GM21825 (cell line): ENCODE results near the gene VWA7.
"Not testable (repeated sequence)": the region's sequence is repeated elsewhere in the genome, so short reads cannot be mapped to it uniquely, and the experiment has no call there.

Experiments
- ATAC-seq: cut with Tn5 transposase; IDR thresholded peaks from one replicate; pipeline ENCODE4 v1.9.1; 2021; ENCODE audit warnings: mild to moderate bottlenecking, moderate library complexity; ENCODE audit not compliant: unreplicated experiment

The VWA7 gene

GRCh38 chr6:31776989-31777666 is at the start of gene VWA7:
TSS of gene VWA7 (minus strand) at chr6:31777328. CDS start at chr6:31776779, 549 bp downstream.
- peak; percentile 71 for ATAC-seq

- no peak for ATAC-seq
Observed at GRCh38 chr6:31826793-31827285, 49.7 kb upstream of the VWA7 start.

GRCh38 chr6:31825553-31825952 is 48.4 kb upstream of the VWA7 start:
- ATAC-seq = no peak

- not testable (repeated sequence) for ATAC-seq
Observed at GRCh38 chr6:31823592-31824196, 46.6 kb upstream of the VWA7 start.

- no peak for ATAC-seq
Observed at GRCh38 chr6:31822036-31822821, 45.1 kb upstream of the VWA7 start.

- ATAC-seq = no peak
Observed at GRCh38 chr6:31821301-31822035, 44.3 kb upstream of the VWA7 start.

- not testable (repeated sequence) for ATAC-seq
Observed at GRCh38 chr6:31820399-31820798, 43.3 kb upstream of the VWA7 start.

- no peak for ATAC-seq
Observed at GRCh38 chr6:31819871-31820299, 42.8 kb upstream of the VWA7 start.

- not testable (repeated sequence) for ATAC-seq
Observed at GRCh38 chr6:31817929-31818511, 40.9 kb upstream of the VWA7 start.

GRCh38 chr6:31817133-31817928 is 40.2 kb upstream of the VWA7 start:
- ATAC-seq = not testable (repeated sequence)

- no peak for ATAC-seq
Observed at GRCh38 chr6:31815025-31815838, 38.1 kb upstream of the VWA7 start, which contains the start of the genes HSPA1A and HSPA1L. TSS of gene HSPA1A (plus strand) at chr6:31815543. CDS start at chr6:31815757, 214 bp downstream. TSS of gene HSPA1L (minus strand) at chr6:31815283. CDS start at chr6:31811972, 3,311 bp downstream.

- ATAC-seq = no peak
Observed at GRCh38 chr6:31814677-31815024, 37.5 kb upstream of the VWA7 start.

- no peak for ATAC-seq
Observed at GRCh38 chr6:31813465-31813849, 36.3 kb upstream of the VWA7 start.

- ATAC-seq = no peak
Observed at GRCh38 chr6:31811645-31812044, 34.5 kb upstream of the VWA7 start.

- not testable (repeated sequence) for ATAC-seq
Observed at GRCh38 chr6:31808599-31808998, 31.5 kb upstream of the VWA7 start.

GRCh38 chr6:31806470-31807272 is 29.5 kb upstream of the VWA7 start, which contains the start of gene LSM2:
TSS of gene LSM2 (minus strand) at chr6:31806966. CDS start at chr6:31806757, 209 bp downstream.
- peak; percentile 82 for ATAC-seq

GRCh38 chr6:31805939-31806469 is 28.9 kb upstream of the VWA7 start:
- ATAC-seq = peak; percentile 7
